Fibroblast of gingiva (primary cell): ENCODE measurements around the gene MARK3.
A peak's percentile ranks its signal among the peaks of the same experiment; 100 is the strongest.

Experiments used
- DNase-seq: peaks from one replicate; pipeline ENCODE4 v3.0.0-alpha.2; 2011; ENCODE audit warnings: low read depth

The MARK3 gene

GRCh38 chr14:103550451-103551337 is 165.5 kb downstream of the MARK3 start:
- DNase-seq, result no peak

- peak; percentile 39 for DNase-seq
These were observed 166.1 kb downstream of the MARK3 start for GRCh38 chr14:103551338-103551762.

- DNase-seq, result peak; percentile 85
These were observed 167.0 kb downstream of the MARK3 start for GRCh38 chr14:103552011-103552845.

GRCh38 chr14:103552846-103553210 is 167.6 kb downstream of the MARK3 start:
- DNase-seq, result no peak
